Measurements from ENCODE around the gene DCBLD2.

- TF ChIP-seq EZH2 (IDR thresholded peaks at IDR 0.05; ENCODE audit: insufficient read depth, poor library complexity, severe bottlenecking) (no peak), EZH2phosphoT487 (IDR thresholded peaks at IDR 0.05; ENCODE audit: insufficient read depth, low read depth) (no peak)
These were observed 112.8 kb downstream of the DCBLD2 start for GRCh38 chr3:98788651-98789050.

All from GM23248 (cell line).